Measurements from ENCODE around the gene TMEM263.
"Not testable (repeated sequence)": the region's sequence is repeated elsewhere in the genome, so short reads cannot be mapped to it uniquely, and the experiment has no call there.

TMEM263 gene

DNA sequence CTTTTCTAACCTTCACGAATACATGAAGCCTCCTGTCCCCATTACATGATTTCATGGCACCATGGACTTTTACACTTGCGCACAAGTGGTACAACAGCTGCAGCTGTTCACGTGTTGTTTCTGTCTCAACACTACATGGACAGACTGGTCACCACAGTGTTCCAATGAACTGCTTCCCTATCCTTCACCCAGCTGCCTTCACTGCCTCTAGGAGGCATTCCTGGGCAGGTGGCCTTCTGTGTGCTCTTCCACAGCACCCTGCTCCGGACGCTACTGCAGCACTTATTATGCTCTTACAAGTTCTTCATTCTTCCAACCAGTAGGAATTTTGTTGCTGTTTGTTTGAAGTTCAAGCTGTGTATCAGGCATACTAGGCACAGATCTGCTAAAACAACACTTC, 29.8 kb downstream of the TMEM263 start:
- no peak for DNase-seq (ENCODE audit: low read depth in 2 of 3, low spot score in 1 of 3)

DNA sequence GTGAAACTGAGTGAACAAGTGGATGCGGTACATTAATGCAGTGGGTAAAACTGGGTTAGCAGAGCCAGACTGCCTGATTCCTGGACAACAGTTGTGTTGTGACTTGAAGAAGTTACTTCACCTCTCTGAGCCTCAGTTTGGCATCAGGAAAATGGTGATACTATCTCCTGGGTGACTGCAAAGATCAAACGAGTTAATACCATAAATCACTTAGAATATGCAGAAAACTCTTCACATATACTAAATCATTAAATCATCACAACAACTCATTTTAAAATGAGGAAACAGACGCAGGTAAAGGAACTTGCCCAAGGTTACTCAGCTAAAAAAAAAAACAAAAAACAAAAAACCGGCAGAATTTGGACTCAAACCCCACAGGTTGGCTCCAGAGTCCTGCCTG, 30.4 kb downstream of the TMEM263 start:
- DNase-seq (ENCODE audit: low read depth in 2 of 3, low spot score in 1 of 3): no peak

GRCh38 chr12:106986625-106987389, 31.1 kb downstream of the TMEM263 start, which contains the start of gene MTERF2:
TSS of gene MTERF2 (minus strand) at chr12:106987146. CDS start at chr12:106978714, 8,432 bp downstream.
- peak; percentile 68 to 79 (median 71) for DNase-seq (ENCODE audit: low read depth in 2 of 3, low spot score in 1 of 3)

GRCh38 chr12:106987846-106988245, 32.1 kb downstream of the TMEM263 start:
- no peak for DNase-seq (ENCODE audit: low read depth in 2 of 3, low spot score in 1 of 3)

DNA sequence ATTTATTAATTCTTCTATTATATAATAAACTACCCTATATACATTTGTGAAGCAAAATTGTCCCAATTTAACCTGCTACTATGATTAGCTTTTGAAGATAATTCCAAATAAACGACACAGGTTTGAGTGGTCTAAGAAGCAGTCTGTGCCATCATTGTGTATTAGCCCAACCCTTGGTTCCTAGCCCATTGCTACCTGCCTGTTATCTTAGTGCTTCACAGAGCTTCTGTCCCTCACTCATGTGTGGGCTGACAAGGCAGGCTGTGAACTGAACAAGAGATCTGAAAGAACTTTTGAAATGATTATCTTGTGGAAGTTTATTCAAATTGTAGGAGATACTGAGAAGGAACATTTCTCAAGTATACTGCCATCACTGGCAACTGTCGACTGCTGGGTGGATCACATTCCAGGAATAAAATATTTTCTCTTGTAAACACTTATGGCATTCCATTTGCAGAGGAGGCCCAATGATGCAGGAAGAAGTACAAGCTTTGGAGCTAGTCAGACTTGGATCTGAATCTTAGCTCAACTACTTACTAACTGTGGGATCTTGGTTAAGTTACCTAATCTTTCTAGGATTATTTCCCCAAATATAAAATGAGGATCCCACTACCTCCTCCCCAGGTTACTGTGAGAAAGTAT, 39.0 kb downstream of the TMEM263 start:
- no peak for DNase-seq (ENCODE audit: low read depth in 2 of 3, low spot score in 1 of 3)

- DNase-seq (ENCODE audit: low read depth in 2 of 3, low spot score in 1 of 3): not testable (repeated sequence)
These were observed 40.4 kb downstream of the TMEM263 start for GRCh38 chr12:106996102-106996501.

DNA sequence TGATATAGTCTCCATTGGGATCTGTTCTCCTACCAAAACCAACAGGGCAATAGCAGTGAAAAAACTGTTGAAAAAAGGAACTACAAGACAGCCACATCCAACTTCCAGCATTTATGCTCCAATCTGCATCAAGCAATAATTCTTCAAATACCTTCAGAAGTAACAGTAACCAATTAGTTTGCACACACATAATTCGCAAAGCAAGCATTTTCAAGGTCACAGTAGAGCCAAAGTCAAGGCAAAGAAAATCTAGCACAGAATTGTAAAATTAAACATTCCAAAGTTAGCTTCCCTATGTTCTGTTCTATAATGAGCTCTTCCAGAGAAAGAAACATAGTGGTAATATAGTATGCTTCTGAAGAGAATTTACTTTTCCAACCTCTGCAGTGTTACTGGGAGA, 42.2 kb downstream of the TMEM263 start:
- no peak for DNase-seq (ENCODE audit: low read depth in 2 of 3, low spot score in 1 of 3)

DNA sequence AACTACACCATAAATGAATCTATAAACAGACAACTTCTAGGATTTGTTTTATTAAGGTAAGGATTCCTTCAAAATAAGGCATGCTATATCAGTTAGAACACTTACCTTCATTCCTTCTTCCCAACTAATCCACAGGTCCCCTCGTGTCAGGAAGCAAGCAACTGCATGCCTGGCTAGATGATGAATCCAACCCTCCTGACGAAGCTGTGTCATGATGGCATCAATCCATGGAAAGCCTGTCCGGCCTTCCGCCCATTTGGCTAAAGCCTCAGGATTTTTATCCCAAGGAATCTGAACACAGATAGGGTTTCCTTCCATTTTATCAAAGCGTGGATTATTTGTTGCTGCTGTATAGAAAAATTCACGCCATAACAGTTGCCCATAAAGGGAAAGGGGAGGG, 43.7 kb downstream of the TMEM263 start:
- DNase-seq (ENCODE audit: low read depth in 2 of 3, low spot score in 1 of 3): no peak

GRCh38 chr12:107002665-107003064, 47.0 kb downstream of the TMEM263 start:
- DNase-seq (ENCODE audit: low read depth in 2 of 3, low spot score in 1 of 3): not testable (repeated sequence)

GRCh38 chr12:107007411-107007810, 51.7 kb downstream of the TMEM263 start:
- no peak for DNase-seq (ENCODE audit: low read depth in 2 of 3, low spot score in 1 of 3)

GRCh38 chr12:107011519-107011918, 55.8 kb downstream of the TMEM263 start:
- DNase-seq (ENCODE audit: low read depth in 2 of 3, low spot score in 1 of 3): no peak

GRCh38 chr12:107012736-107013425, 57.2 kb downstream of the TMEM263 start:
- DNase-seq (ENCODE audit: low read depth in 2 of 3, low spot score in 1 of 3): no peak

GRCh38 chr12:107014055-107014454, 58.3 kb downstream of the TMEM263 start:
- no peak for DNase-seq (ENCODE audit: low read depth in 2 of 3, low spot score in 1 of 3)

DNA sequence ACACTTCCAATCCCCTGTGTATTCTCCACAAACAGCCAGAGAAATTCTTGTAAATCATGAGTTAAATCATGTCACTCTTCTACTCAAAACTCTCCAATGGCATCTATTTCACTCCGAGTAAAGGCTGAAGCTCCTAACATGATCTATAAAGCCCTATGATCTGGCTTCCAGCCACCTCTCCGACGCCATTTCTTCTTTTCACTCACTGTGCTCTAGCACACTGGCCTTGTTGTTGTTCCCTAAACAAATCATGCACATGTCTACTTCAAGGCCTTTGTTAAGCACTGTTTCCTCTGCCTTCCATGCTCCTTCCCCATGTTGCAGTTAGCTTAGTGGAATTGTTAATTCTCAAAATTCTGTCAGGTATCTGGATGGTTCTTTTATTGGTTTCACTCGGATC, 61.3 kb downstream of the TMEM263 start:
- DNase-seq (ENCODE audit: low read depth in 2 of 3, low spot score in 1 of 3): no peak

DNA sequence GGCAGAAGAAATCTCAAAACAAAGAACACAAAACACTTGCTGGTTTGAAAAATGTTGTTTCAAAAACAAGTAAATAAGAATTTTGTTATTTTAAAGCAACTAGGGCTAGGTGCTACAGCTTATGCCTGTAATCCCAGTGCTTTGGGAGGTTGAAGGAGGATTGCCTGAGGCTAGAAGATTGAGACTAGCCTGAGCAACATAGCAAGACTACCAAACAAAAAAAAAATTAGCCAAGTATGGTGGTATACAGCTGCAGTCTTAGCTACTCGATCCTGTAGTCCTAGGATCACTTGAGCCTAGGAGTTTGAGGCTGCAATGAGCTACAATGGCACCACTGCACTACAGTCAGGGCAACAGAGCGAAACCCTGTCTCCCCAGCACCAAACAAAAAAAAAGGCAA, 63.8 kb downstream of the TMEM263 start:
- DNase-seq (ENCODE audit: low read depth in 2 of 3, low spot score in 1 of 3): no peak

Data from stimulated activated CD4-positive, alpha-beta T cell treated with anti-CD3 and anti-CD28 coated beads, Interleukin-12 subunit alpha, Interleukin-12 subunit beta, amount 100 ng/mL, for 48 hours (primary cell).